ENCODE results near the gene ABR. TPM values are rescaled to one million over a fixed set of nuclear protein-coding genes. Genes with fewer than 3 reads are reported as not detected.

Gene ABR
- total and polyA plus RNA-seq, 9 donors = 25.0 to 94.6 (median 60.2) TPM

- Histone ChIP-seq H3K27me3 (no peaks in the 10 kb centered on the region), H3K9me3 (no peaks in the 10 kb centered on the region), H3K36me3 (no peaks in the 10 kb centered on the region), H3K27ac (no peak overlapping the region), H3K4me1 (ENCODE audit: insufficient read depth) (no peaks in the 10 kb centered on the region), H3K4me3 (no peak overlapping the region)
- intact Hi-C loops (cut with DNase I) = loop anchor here in 2 of 4 donors (5.0 to 10.0 kb wide), 3 partner anchors 61 to 254 kb away; partner anchors contain the start of gene TIMM22 (in 1 of the 2)
- no peak for TF ChIP-seq EP300 (IDR thresholded peaks at IDR 0.05)
- no peak for TF ChIP-seq CTCF (IDR thresholded peaks at IDR 0.05)
- TF ChIP-seq POLR2A (IDR thresholded peaks at IDR 0.05) = no peak
- WGBS, 3 donors = 85 to 87% (median 85%) methylated on average over 18 of the region's 18 CpGs
- no peak for DNase-seq
These were observed 121.2 kb downstream of the ABR start for GRCh38 chr17:1058423-1059130.

GRCh38 chr17:1056761-1057160, 123.0 kb downstream of the ABR start:
- Histone ChIP-seq H3K4me1 (ENCODE audit: insufficient read depth) (no peaks in the 10 kb centered on the region), H3K27ac (no peak overlapping the region), H3K36me3 (no peaks in the 10 kb centered on the region), H3K9me3 (no peaks in the 10 kb centered on the region), H3K27me3 (no peaks in the 10 kb centered on the region), H3K4me3 (no peak overlapping the region)
- TF ChIP-seq POLR2A (IDR thresholded peaks at IDR 0.05) = no peak
- TF ChIP-seq EP300 (IDR thresholded peaks at IDR 0.05) = no peak
- TF ChIP-seq CTCF (IDR thresholded peaks at IDR 0.05) = no peak
- 75 to 82% (median 76%) methylated on average over 10 of the region's 10 CpGs for WGBS, 3 donors
- intact Hi-C loops (cut with DNase I) = loop anchor here in 2 of 4 donors (5.0 to 10.0 kb wide), 3 partner anchors 59 to 252 kb away; partner anchors contain the start of gene TIMM22 (in 1 of the 2)
- no peak for DNase-seq

- peak; percentile 57 to 77 (median 73) for DNase-seq
- no peaks in the 10 kb centered on the region for H3K36me3 ChIP-seq
- no peaks in the 10 kb centered on the region for H3K4me1 ChIP-seq (ENCODE audit: insufficient read depth)
- no peaks in the 10 kb centered on the region for H3K27me3 ChIP-seq
- H3K4me3 ChIP-seq = no peak overlapping the region
- H3K27ac ChIP-seq = peak overlapping the region in 1 of 2 donors; percentile 3
- 39 to 45% (median 43%) methylated on average over 22 of the region's 22 CpGs for WGBS, 3 donors
- TF ChIP-seq POLR2A (IDR thresholded peaks at IDR 0.05) (no peak), CTCF (IDR thresholded peaks at IDR 0.05) (peak; percentile 67 to 79 (median 76)), EP300 (IDR thresholded peaks at IDR 0.05) (no peak)
- H3K9me3 ChIP-seq = no peaks in the 10 kb centered on the region
- intact Hi-C loops (cut with DNase I) = loop anchor here in 2 of 4 donors (5.0 to 10.0 kb wide), 3 partner anchors 59 to 251 kb away; partner anchors contain the start of gene TIMM22 (in 1 of the 2)
These were observed 123.8 kb downstream of the ABR start for GRCh38 chr17:1055751-1056645.

- Histone ChIP-seq H3K9me3 (no peaks in the 10 kb centered on the region), H3K27ac (no peak overlapping the region), H3K27me3 (no peaks in the 10 kb centered on the region), H3K36me3 (no peaks in the 10 kb centered on the region), H3K4me3 (no peak overlapping the region), H3K4me1 (ENCODE audit: insufficient read depth) (no peaks in the 10 kb centered on the region)
- TF ChIP-seq CTCF (IDR thresholded peaks at IDR 0.05) (no peak), EP300 (IDR thresholded peaks at IDR 0.05) (no peak), POLR2A (IDR thresholded peaks at IDR 0.05) (no peak)
- intact Hi-C loops (cut with DNase I) = loop anchor here in 2 of 4 donors (5.0 to 10.0 kb wide), 3 partner anchors 58 to 250 kb away; partner anchors contain the start of gene TIMM22 (in 1 of the 2)
- 89 to 90% (median 89%) methylated on average over 16 of the region's 16 CpGs for WGBS, 3 donors
- no peak for DNase-seq
These were observed 124.5 kb downstream of the ABR start for GRCh38 chr17:1055231-1055630.
